GM18505 (cell line): ENCODE results near the gene DTL.
"Not testable (repeated sequence)": the region's sequence is repeated elsewhere in the genome, so short reads cannot be mapped to it uniquely, and the experiment has no call there.

Experiments
- ATAC-seq: cut with Tn5 transposase; IDR thresholded peaks from one replicate; pipeline ENCODE4 v1.9.1; 2021; ENCODE audit not compliant: unreplicated experiment
- POLR2A ChIP-seq: IDR thresholded peaks from 4 replicates; pipeline ENCODE4 v1.6.1; 2011; ENCODE audit warnings: borderline replicate concordance; ENCODE audit not compliant: insufficient read depth, insufficient read length; ENCODE audit errors: extremely low read depth

Gene DTL

DNA sequence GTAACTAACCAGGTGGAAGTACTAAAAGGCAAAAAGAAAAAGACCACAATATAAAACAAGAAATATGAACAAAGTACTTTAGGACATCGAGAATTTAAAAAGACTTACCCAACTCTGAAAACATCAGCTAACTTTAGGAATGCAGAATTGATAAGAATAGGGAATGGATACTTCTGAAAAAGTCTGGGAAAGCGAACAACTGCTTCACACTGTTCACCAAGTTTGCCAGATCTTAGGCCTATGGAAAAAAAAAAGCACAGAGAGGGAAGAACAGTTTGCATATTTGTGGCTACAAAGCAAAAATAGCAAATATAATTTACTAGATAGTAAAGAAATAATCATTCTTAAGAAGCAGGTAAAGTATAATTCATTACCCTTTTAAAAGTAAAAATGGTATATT is 14.6 kb upstream of the DTL start:
- no peak for TF ChIP-seq POLR2A

DNA sequence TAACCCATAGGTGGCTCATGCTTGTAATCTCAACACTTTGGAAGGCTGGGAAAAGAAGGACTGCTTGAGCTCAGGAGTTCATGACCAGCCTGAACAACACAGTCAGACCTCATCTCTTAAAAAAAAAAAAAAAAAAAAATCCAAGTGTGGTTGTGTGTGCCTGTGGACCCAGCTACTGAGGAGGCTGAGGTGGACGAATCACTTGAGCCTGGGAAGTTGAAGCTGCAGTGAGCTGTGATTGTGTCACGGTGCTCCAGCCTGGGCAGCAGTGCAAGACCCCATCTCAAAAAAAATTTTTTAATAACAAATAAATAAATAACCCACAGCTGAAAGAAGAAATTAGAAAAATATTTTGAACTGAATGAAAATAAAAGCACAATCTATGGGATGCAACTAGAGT is 14.0 kb upstream of the DTL start:
- TF ChIP-seq POLR2A, result no peak
- no peak for ATAC-seq

More for the DNA sequence above, 14.6 kb upstream of the DTL start:
- ATAC-seq, result no peak

DNA sequence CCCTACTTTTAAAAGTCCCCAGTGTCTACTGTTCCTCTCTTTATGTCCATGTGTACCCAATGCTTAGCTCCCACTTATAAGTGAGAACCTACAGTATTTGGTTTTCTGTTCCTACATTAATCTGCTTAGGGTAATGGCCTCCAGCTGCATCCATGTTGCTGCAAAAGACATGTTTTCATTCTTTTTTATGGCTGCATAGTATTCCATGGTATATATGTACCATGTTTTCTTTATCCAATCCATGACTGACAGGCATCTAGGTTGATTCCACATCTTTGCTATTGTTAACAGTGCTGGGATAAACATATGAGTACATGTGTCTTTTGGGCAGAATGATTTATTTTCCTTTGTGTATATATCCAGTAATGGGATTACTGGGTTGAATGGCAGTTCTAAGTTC is 12.6 kb upstream of the DTL start:
- not testable (repeated sequence) for ATAC-seq

DNA sequence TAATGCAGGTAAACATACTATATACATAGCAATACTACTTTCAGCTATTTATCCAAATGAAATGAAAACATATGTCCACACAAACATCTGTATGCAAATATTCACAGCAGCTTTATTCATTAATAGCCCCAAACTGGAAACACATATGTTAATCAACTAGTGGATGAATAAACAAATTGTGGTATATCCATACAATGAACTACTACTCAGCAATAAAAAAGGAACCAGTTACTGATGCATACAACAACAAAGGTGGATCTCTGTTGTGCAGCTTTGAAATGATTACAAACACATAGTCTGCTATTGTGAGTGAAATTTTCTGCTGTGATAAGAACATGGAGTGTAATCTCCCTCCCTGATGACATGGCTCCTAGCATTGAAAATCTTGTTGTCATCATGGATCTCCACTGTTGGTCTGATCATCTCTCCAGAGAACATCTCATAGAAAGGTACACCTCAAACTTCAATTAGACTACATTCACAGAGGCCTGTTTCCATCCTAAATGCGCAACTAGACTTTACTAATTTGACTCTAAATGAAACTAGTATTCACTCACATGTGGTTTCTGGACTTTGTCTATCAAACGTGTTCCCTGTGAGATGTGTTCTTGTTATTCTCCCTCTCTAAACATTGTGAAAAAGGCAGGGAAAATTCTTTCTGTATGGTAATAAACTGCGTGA is 10.9 kb upstream of the DTL start:
- no peak for ATAC-seq
- no peak for TF ChIP-seq POLR2A

DNA sequence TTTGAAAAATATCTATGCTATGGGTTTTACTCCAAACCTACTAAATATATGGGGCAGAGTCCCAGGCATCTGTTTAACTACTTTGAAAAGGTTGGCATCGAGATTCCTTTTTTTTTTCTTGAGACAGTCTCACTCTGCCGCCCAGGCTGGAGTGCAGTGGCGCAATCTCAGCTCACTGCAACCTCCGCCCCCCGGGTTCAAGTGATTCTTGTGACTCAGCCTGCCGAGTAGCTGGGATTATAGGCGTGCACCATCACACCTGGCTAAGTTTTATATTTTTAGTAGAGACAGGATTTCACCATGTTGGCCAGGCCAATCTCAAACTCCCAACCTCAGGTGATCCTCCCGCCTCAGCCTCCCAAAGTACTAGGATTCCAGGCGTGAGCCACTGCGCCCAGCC is 7.8 kb upstream of the DTL start:
- not testable (repeated sequence) for ATAC-seq

DNA sequence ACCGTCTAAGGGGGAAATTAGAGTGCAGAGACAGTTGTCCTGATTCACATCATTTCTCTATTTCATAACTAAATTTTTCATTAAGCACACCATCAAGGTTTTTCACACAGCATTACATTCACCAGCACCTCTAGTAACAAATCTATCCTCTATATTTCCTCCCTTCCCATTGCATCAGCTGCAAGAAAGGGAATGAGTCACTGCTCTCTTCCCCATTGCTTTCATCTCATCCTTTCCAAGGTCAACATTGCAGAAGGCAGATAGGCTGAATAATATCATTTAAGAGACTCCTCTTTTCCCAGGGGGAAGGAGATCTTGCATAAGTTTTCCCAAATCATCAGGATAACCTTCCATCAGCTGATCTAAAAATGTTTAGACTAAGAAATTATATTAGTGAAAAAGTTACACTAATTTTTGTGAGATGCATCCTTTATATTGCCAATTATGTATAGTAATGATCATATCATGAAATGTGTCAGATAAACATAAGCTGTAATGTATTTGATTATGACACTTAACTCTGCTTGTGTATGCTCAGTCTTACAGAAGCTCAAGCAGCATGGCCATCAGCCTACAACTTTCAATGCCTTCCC is 4.5 kb upstream of the DTL start:
- ATAC-seq, result no peak
- TF ChIP-seq POLR2A, result no peak

DNA sequence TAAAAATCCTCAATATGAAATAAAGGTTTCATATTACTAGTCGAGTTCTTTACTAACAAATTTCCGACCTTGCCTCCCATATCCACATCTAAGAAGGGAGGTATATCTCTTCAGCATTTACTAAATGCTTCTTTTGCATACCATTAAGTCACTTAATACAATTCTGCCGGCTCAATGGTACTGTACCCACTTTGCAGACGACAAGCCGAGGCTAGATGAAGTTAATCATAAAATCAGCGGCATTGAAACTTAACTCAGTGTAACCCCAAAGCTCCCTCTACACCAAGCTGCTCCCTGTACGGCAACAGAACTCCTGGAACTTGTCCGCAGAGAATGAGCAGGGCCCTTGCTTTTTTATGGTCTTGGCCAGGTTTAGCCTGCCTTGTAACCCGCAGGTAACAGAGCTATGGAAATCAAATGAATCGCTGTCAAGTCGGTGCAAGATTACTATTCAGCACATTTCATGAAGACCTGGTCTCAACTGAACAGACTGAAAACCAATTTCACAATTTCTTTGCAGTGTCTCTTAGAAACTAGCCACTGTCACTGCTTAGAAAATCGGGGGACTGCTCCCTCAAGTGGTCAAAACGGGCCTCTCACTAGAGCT is 929 bp upstream of the DTL start:
- TF ChIP-seq POLR2A, result no peak
- no peak for ATAC-seq

DNA sequence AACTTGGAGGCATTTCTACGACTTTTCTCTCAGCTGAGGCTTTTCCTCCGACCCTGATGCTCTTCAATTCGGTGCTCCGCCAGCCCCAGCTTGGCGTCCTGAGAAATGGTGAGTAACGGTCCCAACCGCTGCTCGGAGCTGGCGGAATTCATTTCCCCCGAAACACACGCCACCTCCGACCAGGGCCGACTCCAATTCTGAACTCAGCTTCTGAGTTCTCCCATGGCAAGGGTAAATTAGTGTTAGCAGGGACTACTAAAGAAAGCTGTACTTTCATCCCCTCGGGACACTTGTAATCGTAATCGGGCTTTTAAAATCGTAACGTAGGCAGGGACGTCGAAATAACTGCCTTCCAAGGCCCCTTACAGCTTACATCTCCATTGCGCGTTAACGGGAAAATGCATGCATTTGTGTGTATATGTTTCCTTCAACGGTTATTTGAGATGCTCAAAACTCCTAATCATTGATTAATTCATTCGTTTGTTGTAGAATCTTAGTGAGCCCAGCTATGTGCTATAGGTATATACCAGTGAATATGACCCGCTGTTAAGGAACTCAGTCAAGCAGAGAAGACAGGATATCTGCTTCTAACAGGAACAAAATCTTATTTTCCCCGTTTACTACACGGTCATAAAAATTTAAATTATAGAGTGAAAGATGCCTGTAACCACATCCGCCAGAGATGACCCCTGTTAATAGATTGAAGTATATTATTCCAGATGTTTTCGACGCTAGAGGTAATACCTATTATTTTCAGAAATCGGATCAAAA is 472 bp downstream of the DTL start:
- no peak for TF ChIP-seq POLR2A
- ATAC-seq, result peak; percentile 13

DNA sequence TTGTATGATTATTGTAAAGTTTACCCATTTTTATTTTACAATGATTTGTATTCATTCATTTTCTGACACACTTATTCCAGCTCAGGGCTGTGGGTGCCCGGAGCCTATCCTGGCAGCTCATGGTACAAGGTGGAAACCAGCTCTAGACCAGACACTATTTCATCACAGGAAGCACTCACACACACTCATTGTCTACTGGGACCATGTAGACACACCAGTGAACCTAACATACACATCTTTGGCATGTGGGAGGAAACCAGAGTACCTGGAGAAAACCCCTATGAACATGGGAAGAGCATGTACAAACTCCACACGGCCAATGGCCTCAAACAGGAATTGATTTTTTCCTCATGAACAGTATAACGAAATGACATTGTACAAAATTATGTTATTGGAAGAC is 2.4 kb downstream of the DTL start:
- no peak for TF ChIP-seq POLR2A
- no peak for ATAC-seq

DNA sequence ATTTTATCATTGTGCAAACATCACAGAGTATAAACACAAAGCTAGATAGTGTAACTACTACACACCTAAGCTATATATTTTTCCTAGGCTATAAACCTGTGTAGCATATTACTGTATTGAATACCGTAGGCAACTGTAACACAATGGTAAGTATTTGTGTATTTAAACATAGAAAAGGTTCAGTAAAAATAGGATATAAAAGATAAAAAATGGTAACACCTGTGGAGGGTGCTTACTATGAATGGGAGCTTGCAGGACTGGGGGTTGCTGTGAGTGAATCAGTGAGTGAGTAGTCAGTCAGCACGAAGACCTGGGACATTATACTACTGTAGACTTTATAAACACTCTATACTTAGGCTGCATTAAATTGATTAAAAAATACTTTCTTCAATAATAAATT is 4.1 kb downstream of the DTL start:
- TF ChIP-seq POLR2A, result no peak
- no peak for ATAC-seq

DNA sequence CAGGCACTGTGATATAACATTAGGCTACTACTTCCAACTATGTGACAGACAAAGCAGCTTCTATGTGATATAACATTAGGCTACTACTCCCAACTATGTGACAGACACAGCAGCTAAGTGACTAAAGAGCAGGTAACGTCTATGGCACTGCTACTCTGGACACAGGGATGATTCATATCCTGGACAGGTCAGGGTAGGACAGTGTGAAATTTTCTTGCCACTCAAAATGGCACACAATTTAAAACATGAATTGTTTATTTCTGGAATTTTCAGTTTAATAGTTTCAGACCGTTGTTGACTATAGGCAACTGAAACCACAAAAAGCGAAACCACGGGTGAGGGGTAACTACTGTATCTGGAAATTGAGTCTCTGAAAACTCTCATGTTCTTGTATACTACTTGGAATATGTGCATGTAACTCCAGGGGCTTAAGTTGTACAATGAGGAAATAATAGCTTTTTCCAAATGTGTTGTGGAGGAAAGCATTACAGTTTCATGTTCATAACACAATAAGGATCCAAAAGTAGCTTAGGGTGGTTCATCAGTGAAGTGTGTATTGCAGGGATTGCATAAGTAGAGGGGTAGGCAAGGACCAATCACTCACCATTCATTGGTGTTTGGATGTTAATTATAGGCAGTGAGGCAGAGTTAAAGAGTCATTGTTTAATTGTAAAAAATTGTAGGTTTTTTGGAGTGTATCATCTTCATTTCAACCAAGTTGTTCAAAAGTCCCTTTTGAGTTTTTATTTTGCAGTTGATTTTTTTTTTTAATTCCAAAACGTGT is 5.3 kb downstream of the DTL start:
- no peak for ATAC-seq
- TF ChIP-seq POLR2A, result no peak

DNA sequence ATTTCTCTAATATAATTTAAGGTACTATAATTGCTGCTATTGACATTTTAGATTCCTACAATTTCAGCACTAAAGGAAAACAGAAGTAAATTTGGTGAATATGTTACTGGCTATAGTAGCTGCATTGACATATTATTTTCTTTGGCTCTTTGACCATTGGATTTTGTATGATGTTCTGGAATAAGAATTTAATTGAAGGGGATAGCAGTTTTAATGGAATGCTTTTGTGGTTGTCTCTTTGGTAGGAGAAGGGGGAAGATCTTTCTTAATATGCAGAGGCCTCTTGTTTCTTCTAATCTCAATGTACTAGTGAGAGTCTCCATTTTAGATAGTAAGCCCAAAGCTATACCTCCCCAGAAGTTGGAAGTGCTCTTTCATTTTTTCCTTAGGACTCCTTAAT is 6.9 kb downstream of the DTL start:
- no peak for ATAC-seq
- no peak for TF ChIP-seq POLR2A

DNA sequence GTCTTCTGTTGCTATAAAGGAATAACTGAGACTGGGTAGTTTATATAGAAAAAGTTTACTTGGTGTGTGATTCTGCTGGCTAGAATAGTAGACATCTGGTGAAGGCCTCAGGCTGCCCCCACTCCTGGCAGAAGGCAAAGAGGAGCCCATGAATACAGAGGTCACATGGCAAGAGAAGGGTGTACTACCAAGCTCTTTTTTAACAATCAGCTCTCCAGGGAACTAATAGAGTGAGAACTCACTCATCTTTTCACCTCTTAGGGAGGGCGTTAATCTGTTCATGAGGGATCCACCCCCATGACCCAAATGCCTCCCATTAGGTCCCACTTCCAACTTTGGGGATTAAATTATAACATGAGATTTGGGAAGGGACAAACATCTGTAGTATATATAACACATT is 9.3 kb downstream of the DTL start:
- no peak for TF ChIP-seq POLR2A
- ATAC-seq, result no peak
